ENCODE measurements around the gene IL11.
"Not testable (repeated sequence)": the region's sequence is repeated elsewhere in the genome, so short reads cannot be mapped to it uniquely, and the experiment has no call there.

The IL11 gene

GRCh38 chr19:55370305-55370988, at the start of gene IL11:
Gene IL11, minus strand, starts transcription at chr19:55370463. Its CDS starts 153 bp downstream, at chr19:55370310.
- peak; percentile 57 for DNase-seq (ENCODE audit: low read depth, low spot score)
- in situ Hi-C loops (cut with HindIII; ENCODE audit: low sequenced_read_pairs), result no loop called here
- TF ChIP-seq CTCF (IDR thresholded peaks at IDR 0.05; ENCODE audit: low read depth, low read length), result no peak
- peak within 1 kb of the TSS; percentile 64 for H3K4me3 ChIP-seq (ENCODE audit: low read depth, low read length)

- no peak overlapping the region for H3K4me3 ChIP-seq (ENCODE audit: low read depth, low read length)
- in situ Hi-C loops (cut with HindIII; ENCODE audit: low sequenced_read_pairs), result no loop called here
- DNase-seq (ENCODE audit: low read depth, low spot score), result no peak
- TF ChIP-seq CTCF (IDR thresholded peaks at IDR 0.05; ENCODE audit: low read depth, low read length), result no peak
Measured at GRCh38 chr19:55419624-55420236, 49.5 kb upstream of the IL11 start.

- no peak for DNase-seq (ENCODE audit: low read depth, low spot score)
- in situ Hi-C loops (cut with HindIII; ENCODE audit: low sequenced_read_pairs), result no loop called here
- no peak for TF ChIP-seq CTCF (IDR thresholded peaks at IDR 0.05; ENCODE audit: low read depth, low read length)
- H3K4me3 ChIP-seq (ENCODE audit: low read depth, low read length), result no peak overlapping the region
Measured at GRCh38 chr19:55419103-55419502, 48.8 kb upstream of the IL11 start.

GRCh38 chr19:55418185-55418584, 47.9 kb upstream of the IL11 start:
- in situ Hi-C loops (cut with HindIII; ENCODE audit: low sequenced_read_pairs), result no loop called here
- peak; percentile 82 for DNase-seq (ENCODE audit: low read depth, low spot score)
- H3K4me3 ChIP-seq (ENCODE audit: low read depth, low read length), result no peak overlapping the region
- TF ChIP-seq CTCF (IDR thresholded peaks at IDR 0.05; ENCODE audit: low read depth, low read length), result peak; percentile 77

GRCh38 chr19:55410168-55410567, 39.9 kb upstream of the IL11 start:
- in situ Hi-C loops (cut with HindIII; ENCODE audit: low sequenced_read_pairs), result no loop called here
- no peak overlapping the region for H3K4me3 ChIP-seq (ENCODE audit: low read depth, low read length)
- TF ChIP-seq CTCF (IDR thresholded peaks at IDR 0.05; ENCODE audit: low read depth, low read length), result no peak
- DNase-seq (ENCODE audit: low read depth, low spot score), result no peak

- in situ Hi-C loops (cut with HindIII; ENCODE audit: low sequenced_read_pairs); H3K4me3 ChIP-seq (ENCODE audit: low read depth, low read length); DNase-seq (ENCODE audit: low read depth, low spot score): not testable (repeated sequence)
Measured at GRCh38 chr19:55409179-55409578, 38.9 kb upstream of the IL11 start.

- no peak for DNase-seq (ENCODE audit: low read depth, low spot score)
- H3K4me3 ChIP-seq (ENCODE audit: low read depth, low read length), result peak overlapping the region; percentile 36
- in situ Hi-C loops (cut with HindIII; ENCODE audit: low sequenced_read_pairs), result no loop called here
- TF ChIP-seq CTCF (IDR thresholded peaks at IDR 0.05; ENCODE audit: low read depth, low read length), result no peak
Measured at GRCh38 chr19:55408533-55408872, 38.2 kb upstream of the IL11 start.

Data from astrocyte of the spinal cord (primary cell).